GM19238 (cell line): ENCODE results near the gene RHOD.

Experiments used
- DNase-seq: peaks from one replicate; pipeline ENCODE4 v3.0.0; 2011; ENCODE audit warnings: low spot score; ENCODE audit not compliant: insufficient read length

The RHOD gene

DNA sequence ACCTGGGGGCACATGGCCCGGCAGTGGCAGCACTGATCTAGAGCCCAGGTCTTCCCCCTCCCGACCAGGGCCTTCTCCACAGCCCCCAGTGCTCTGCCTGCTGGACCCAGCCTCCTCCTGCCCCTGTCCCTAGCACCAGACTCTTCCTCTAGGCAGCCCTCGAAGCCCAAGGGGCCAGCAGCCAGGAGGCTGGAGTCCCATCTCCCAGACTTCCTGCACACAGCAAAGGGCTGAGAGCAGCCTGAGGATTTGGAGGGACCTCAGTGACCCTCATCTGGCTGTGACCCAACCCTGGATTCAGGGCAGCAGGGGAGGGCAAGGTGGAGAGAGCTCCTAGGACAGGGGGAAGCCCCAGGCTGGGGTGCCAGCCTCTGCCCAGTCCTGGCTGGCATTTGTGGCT, 3.0 kb downstream of the RHOD start:
- no peak for DNase-seq

DNA sequence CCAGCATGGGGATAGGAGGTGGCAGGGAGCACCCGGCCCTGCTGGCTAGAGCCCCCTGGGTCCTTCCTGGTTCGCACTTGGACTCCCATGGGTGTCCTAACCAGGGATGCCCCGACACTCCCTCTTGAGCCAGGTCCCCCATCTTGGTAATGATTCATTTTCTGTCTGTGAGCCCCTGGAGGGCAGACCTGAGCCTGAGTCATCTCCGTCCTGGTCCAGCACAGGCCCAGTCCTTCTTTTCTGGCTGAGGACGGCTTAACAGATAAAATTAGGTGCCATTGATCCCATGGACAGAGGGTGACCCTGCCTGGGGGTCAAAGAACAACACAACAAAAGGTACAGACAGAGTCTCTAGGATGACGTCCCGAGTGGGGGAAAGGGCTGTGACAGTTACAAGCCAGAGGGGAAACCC, 3.5 kb downstream of the RHOD start:
- no peak for DNase-seq

DNA sequence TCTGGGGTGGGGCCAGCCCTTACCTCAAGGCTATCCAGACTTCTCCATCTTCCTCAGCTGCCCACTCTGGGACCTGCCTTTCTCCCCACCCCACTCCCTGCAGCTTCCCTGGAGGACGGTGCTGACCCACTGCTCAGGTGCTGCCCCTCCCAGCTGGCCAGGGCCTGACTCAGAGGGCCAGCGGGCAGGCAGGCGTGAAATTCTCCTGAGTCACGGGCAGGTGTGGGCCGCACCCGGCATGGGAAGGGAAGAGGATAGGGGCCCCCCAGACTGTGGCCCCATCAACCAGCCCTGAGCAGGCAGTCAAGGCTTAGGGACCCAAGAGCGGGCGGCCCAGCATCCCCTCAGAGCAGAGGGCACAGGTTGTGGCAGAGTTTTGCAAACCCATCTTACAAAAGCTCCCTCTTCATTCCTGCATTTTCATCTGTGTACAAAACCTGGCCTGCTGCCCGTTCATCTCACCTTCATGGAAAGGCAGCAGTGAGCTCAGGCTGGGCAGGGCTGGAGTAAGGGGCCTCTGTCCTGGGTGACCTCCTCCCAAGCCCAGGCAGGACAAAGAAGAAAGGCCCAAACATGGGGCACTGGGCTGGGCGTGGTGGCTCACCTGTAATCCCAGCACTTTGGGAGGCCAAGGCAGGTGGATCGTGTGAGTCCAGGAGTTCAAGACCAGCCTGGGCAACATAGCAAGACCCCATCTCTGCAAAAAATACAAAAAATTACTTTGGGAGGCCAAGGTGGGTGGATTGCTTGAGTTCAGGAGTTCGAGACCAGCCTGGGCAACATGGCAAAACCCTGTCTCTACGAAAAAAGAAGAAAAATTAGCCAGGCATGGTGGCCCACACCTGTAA, 6.1 kb downstream of the RHOD start:
- no peak for DNase-seq

DNA sequence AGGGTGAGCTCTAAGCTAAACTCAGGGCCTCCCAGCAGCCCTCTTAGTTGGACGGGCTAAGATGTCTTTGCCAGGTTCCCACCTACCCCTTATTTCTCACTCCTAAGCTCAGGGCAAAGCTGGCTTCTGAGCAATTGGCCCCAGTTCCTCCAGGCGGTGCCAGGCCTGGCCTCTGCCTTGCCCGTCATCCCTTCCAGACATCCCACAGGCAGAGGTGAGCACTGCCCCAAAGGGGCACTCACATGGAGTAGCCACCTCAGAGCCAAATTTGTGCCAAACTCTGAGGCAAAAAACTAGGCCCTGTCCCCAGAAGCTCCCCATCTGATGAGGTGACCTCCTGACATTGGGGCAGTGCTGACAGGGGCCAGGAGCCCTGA, 9.7 kb downstream of the RHOD start:
- no peak for DNase-seq

DNA sequence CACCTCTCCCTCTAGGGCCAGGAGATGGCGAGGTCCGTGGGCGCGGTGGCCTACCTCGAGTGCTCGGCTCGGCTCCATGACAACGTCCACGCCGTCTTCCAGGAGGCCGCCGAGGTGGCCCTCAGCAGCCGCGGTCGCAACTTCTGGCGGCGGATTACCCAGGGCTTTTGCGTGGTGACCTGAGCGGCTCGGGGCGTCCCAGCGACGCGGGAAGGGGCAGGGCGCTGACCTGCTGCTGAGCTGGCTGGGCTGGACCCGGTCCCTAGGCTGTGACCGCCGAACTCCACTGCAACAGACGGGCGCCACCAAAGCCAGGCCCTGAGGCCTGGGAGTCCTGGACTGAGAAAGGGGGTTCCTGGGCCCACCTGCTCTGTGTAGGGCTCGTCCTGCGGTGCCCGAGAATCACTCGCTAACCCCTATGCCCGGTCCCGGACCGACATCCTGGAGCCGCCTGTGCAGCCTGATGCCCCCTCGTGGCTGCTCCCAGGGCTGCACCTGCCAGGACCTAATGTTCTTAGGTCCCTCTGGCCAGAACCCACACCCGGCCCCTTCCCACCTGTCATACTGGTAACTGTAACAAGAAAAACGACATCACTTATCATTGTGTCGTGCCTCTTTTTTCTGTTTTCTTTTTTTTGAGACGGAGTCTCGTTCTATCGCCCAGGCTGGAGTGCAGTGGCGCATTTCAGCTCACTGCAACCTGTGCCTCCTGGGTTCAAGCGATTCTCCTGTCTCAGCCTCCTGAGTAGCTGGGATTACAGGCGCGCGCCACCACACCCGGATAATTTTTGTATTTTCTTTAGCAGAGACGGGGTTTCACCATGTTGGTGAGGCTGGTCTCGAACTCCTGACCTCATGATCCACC, 15.0 kb downstream of the RHOD start:
- DNase-seq, result peak; percentile 88

DNA sequence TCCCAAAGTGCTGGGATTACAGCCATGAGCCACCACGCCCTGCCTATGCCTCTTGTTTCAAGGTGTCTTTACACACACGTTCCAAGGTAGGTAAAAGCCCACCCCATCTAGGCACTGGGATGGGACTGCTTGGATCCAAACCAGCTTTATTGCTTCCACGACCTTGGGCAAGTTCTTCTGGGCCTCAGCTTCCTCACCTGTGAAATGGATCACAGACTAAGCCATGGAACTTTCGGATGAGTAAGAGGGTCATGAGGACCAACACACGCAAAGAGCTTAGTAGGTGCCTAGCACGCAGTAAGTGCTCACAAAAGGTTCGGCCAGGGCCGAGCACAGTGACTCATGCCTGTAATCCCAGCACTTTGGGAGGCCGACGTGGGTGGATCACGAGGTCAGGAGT, 15.6 kb downstream of the RHOD start:
- no peak for DNase-seq

DNA sequence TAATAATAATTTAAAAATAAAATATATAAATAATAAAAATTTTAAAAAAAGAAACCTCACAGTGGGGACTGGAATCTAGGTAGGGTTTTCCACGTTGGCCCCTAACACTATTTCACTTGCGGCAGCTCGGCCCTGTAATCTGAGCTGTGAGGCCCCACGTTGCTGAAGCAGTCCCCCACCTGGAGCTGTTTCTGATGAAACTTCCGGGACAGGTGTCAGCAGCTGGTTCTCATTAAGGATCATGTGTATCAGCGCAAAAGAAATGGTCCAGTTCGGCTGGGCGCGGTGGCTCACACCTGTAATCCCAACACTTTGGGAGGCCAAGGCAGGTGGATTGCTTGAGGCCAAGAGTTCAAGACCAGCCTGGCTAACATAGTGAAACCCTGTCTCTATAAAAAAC, 17.3 kb downstream of the RHOD start:
- no peak for DNase-seq

DNA sequence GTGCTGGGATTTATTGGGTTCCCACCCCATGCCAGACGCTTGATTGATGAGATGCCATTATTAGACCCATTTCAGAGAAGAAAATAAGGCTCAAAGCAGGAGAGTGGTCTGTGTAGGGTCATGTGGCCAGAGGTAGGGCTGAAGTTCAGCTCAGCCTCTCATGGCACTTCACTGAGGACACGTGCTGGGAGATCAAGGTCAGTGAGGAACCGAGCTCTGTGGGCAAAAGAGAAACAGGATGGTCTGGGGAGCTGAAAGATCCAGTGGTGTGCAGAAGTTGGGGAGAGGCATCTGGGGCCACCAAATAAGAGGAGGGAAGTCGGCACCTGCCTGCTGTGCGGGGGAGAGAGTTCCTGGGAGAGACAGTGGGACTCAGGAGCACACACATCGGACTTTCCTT, 19.6 kb downstream of the RHOD start:
- DNase-seq, result no peak

DNA sequence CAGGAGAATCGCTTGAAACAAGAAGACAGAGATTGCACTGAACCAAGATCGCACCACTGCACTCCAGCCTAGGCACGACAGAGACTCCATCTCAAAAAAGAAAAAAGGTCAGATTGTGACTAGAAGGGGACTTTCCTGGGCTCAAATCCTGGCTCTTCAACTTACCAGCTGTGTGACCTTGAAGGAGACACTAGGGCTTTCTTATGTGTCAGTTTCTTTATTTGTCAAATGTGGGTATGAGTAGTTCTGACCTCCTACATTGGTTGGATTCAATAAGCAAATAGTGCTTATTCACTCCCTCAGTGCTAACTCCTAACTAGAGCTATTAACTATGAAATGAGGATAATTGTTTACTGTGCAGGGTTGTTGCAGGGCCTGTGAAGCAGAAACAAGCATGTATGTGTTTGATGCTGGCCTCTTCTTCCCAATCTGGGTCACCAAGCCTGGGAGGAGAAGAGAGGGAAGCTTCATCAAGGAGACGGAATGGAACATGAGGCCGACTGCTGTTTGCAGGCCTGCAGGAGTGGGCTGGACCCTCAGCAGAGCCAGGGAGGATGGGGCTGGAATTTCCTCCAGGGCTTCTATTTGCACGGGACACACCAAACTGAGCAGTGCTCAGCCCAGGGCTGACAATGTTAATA, 22.5 kb downstream of the RHOD start:
- no peak for DNase-seq

DNA sequence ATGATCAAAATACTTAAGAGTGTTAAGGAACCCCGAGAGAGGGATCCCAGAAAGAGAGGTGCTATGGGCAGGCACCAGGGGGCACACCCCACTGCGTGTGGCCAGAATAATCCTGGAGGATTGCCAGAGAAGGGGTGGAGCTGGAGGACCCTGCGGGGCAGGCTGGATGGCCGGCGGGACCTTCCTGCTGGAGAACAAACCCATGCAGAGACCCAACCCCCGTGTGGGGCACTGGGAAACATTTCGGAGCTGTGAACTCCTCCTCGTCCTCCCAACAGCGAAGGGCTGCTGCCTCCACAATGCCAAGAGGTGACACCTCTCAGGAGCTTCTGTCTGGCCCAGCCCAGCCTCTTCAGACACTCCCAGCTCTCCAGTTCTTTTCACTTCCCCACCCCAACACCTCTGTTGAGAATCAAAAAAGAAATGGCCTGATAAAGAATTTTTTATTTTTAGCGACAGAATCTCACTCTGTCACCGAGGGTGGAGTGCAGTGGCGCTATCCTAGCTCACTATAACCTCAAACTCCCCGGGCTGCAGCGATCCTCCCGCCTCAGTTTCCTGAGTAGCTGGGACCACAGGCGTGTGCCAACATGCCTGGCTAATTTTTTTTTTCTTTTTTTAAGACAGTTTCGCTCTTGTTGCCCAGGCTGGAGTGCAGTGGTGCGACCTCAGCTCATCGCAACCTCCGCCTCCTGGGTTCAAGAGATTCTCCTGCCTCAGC, 25.6 kb downstream of the RHOD start:
- DNase-seq, result no peak

DNA sequence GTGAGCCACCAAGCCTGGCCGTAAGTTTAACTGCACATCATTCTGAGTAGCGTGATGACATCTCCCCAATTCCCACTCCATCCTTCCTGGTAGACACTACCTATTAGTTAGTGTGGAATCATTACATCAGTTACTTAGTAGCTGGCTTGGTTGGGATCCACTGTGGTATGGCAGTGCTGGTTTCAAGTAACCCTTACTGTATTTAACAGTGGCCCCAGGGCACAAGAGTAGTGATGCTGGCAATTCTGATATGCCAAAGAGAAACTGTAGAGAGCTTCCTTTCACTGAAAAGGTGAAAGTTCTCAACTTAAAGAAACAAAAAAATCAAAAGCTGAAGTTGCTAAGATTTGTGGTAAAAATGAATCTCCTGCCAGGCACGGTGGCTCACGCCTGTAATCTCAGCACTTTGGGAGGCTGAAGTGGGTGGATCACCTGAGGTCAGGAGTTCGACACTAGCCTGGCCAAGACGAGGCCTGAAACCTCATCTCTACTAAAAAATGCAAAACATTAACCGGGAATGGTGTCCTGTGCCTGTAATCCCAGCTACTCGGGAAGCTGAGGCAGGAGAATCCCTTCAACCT, 27.2 kb downstream of the RHOD start:
- DNase-seq, result no peak

DNA sequence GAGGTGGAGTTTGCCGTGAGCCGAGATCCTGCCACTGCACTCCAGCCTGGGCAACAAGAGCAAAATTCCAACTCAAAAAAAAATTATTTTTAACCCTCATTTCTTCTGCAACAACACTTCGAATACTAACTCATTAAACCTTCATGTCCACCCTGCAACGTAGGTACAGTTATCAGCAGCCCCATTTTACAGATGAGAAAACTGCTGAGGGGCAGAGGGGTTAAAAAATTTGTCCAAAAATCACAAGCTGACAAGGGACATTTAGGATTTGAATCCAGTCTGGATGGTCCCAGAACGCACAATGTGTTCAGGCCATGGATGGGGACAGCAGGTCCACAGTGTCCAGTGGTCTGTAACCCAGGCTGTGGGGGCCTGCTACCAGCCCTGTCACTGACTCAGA, 29.0 kb downstream of the RHOD start:
- no peak for DNase-seq

DNA sequence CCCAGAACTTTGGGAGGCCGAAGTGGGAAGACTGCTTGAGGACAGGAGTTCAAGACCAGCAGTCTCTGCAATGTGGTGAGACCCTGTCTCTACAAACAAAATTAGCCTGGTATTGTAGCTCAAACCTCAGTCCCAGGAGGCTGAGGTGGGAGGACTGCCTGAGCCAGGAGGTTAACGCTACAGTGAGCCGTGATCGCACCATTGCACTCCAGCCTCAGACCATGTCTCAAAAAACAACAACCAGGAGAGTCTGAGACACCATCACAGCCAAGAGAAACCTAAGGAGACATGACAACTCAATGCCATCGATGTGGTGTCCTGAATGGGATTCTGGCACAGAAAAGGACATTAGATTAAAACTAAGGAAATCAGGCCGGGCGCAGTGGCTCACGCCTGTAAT, 34.1 kb downstream of the RHOD start:
- DNase-seq, result no peak

DNA sequence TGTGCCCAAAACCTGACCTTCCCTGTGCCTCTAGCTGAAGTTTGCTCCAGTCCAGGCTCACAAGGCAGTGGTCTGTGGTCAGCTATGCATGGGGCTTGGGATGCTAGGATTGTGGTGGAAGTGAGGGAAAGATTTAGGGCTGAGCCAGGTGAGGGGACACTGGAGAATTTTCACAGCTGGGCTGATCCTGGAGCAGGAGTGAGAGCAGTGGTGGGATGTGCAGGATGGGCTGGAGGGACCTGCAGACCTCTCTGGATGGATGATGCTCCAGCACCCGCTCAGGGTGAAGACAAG, 38.5 kb downstream of the RHOD start:
- DNase-seq, result no peak

DNA sequence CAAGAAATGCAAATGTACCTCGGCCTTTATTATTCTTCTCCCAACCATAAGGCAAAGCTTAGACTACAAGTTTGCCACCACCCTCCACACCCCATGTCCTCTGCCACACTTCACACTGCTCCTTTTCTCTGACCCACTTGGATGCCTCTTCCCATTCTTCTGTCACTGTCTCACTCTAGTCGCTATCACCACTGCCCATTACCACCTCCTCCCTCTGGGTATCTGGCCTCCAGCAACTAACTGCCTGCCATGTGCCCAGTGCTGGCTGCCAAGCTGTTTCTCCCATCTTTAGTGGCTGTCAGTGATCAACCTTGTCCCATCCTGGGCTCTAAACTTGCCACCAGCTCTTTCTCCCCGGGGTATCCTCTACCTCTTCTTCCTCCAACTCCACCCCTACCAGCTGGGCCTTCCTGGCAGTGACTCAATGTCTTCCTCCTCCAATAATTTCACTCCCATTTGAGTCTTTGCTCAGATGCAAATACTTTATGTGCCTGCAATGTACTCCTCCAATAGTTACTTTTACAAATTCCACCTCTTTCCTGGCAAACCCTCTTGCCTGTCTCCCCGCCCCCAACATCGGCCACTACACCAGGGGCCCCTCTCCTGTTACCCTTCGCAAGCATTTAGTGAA, 42.3 kb downstream of the RHOD start:
- no peak for DNase-seq

DNA sequence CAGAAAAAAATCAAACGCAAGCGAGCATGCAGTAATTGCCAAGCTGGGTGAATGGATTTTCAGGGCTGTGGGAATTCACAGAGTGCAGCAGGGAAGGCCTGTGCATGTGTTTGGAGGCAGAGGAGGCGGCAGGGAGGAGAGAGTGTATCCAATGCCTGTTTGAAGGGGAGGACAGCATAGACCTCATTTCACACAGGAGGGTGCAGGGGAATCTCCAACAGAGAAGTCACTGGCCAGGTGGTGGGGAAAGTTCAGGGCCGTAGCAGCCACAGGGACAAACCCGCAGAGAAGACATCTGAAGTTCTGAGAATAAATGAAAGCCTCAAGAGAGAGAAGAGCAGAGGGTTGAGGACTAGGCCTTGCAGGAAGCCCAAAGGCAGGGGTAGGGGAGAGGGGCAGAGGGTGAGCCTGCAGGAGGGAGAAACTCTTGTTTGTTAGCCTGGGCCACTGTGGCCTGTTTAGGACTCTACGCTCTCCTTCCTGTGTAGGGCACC, 43.2 kb downstream of the RHOD start:
- DNase-seq, result no peak

DNA sequence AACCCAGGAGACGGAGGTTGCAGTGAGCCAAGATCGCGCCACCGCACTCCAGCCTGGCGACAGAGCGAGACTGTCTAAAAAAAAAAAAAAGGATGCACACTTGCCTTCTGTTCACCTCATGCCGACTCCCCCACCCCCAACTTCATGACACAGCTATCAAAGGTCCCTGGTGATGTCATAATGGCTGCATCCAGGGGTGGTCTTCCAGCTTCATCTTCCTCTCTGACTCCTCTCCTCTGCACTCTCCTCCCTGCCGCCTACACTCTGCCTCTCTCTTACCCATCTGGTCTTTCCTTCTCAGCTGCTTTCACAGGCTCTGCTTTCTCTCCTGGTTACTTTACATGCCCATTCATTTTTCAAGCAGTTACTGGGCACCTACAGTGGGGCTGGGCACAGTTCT, 46.0 kb downstream of the RHOD start:
- no peak for DNase-seq

DNA sequence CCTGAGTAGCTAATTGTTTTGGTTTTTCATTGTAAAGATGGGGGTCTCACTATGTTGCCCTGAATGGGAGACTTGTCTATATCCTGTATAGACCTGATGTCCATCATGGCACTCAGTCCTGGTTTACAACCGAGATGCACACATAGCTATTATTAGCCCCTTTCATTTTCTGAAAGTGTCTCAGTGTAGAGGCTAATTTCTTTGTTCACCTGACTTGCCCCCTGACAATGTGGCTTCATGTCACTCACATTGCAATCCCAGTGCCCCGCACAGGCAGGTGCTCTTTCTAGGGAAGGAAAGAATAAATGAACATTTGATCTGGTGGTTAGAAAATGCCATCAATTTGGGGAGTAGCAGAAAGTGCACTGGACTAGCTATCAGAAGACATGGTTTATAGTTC, 49.3 kb downstream of the RHOD start:
- no peak for DNase-seq

DNA sequence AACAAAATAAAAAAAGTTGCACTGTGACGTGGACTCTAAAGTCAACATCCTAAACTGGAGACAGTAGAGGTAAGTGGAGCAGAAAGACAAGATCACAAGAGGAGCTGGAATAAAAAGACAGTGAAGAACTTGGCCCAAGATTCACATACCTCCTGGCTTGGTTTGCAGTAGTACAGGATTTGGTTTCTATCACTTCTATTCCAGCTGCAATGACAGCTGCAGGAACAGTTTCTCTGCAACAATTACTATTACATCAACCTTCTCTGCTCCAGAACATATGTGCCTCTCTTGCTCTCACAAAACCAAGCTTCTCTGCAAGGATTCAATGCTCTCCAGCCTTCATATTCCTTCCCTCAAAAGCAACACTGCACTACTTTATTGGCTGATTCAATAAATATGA, 54.6 kb downstream of the RHOD start:
- DNase-seq, result no peak

DNA sequence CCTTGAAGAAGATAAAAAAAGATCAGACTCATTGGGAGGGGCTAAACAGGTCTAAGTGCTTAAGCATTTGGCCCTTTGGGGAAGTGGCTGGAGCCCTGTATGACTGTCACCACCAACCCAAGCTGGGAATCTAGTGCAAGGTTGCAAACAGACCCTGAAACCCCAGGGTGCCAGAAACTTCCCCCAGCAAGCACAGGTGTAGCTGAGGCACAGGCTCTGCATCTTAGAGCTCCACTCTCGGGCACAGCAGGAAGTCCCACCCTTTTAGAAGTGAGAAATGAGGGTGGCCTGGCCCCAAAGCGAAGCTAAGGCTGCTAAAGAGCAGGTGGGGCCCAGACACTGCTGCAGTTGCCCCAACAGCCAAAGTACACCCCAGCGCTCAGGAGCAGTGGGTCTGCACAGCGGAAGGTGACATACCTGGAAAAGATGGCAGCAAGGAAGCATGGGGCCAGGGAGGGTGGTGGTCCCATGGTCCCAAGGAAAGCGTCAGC, 56.6 kb downstream of the RHOD start:
- DNase-seq, result peak; percentile 51
